Kidney epithelial cell (primary cell): Measurements from ENCODE around the gene ORC3. TPM values are rescaled to one million over a fixed set of nuclear protein-coding genes. Genes with fewer than 3 reads are reported as not detected.

Experiments
- DNase-seq: peaks from one replicate; pipeline ENCODE4 v3.0.0-alpha.2; 2010; ENCODE audit warnings: low read depth
- H3K27me3 ChIP-seq: 2 replicates; pipeline ENCODE4 v1.6.0; 2011; ENCODE audit warnings: low read length; ENCODE audit not compliant: control insufficient read depth, insufficient read depth
- H3K36me3 ChIP-seq: 2 replicates; pipeline ENCODE4 v1.5.1; 2011; ENCODE audit warnings: low read length; ENCODE audit not compliant: control insufficient read depth, insufficient read depth
- H3K4me3 ChIP-seq: 2 replicates; pipeline ENCODE4 v1.5.1; 2011; ENCODE audit warnings: low read depth, mild to moderate bottlenecking, control low read depth, low read length
- total RNA-seq: library from RNA; depleted of rRNA; stranded (reverse); fragments of >200 nt; gene quantifications from 2 replicates; pipeline ENCODE4 v1.2.3, GENCODE V29; 2015
- TF ChIP-seq, protein P1 (sequence below): IDR thresholded peaks from 2 replicates; pipeline ENCODE4 v1.5.1; 2011; ENCODE audit warnings: mild to moderate bottlenecking, moderate library complexity, low read length, control low read depth, inconsistent platforms; ENCODE audit not compliant: insufficient read depth, poor library complexity, severe bottlenecking

ORC3 gene
- total RNA-seq, 1 donor from 2014 or later: 20.9 TPM

- no peaks in the 10 kb centered on the region for H3K27me3 ChIP-seq
- H3K4me3 ChIP-seq: no peak overlapping the region
- TF ChIP-seq, protein P1, sequence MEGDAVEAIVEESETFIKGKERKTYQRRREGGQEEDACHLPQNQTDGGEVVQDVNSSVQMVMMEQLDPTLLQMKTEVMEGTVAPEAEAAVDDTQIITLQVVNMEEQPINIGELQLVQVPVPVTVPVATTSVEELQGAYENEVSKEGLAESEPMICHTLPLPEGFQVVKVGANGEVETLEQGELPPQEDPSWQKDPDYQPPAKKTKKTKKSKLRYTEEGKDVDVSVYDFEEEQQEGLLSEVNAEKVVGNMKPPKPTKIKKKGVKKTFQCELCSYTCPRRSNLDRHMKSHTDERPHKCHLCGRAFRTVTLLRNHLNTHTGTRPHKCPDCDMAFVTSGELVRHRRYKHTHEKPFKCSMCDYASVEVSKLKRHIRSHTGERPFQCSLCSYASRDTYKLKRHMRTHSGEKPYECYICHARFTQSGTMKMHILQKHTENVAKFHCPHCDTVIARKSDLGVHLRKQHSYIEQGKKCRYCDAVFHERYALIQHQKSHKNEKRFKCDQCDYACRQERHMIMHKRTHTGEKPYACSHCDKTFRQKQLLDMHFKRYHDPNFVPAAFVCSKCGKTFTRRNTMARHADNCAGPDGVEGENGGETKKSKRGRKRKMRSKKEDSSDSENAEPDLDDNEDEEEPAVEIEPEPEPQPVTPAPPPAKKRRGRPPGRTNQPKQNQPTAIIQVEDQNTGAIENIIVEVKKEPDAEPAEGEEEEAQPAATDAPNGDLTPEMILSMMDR: no peak
- H3K36me3 ChIP-seq: no peaks in the 10 kb centered on the region
- no peak for DNase-seq
Measured at GRCh38 chr6:87641065-87641692, 51.2 kb downstream of the ORC3 start.

DNA sequence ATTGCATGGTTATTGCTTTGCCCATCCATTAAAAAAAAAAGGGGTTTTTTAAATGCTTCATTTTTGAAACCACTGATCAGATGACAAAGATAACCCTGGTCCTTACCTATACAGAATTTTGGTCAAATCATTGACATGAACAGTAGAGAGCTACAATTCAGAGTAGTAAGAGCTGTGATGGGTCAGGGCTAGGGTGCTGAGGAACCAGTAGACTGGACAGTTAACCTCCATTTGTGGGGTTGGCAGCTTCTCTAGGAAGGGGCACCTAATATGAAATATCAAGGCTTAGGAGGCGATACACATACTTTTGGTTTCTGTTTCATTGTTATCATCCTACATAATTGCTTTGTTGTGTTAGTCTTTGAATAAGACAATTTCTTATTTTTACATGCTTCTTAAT, 55.1 kb downstream of the ORC3 start:
- TF ChIP-seq, protein P1: no peak
- Histone ChIP-seq H3K36me3 (no peaks in the 10 kb centered on the region), H3K27me3 (no peaks in the 10 kb centered on the region), H3K4me3 (no peak overlapping the region)
- no peak for DNase-seq

- Histone ChIP-seq H3K27me3 (no peaks in the 10 kb centered on the region), H3K36me3 (no peaks in the 10 kb centered on the region), H3K4me3 (no peak overlapping the region)
- no peak for DNase-seq
- TF ChIP-seq, protein P1: no peak
Measured at GRCh38 chr6:87653074-87653962, 63.4 kb downstream of the ORC3 start.

DNA sequence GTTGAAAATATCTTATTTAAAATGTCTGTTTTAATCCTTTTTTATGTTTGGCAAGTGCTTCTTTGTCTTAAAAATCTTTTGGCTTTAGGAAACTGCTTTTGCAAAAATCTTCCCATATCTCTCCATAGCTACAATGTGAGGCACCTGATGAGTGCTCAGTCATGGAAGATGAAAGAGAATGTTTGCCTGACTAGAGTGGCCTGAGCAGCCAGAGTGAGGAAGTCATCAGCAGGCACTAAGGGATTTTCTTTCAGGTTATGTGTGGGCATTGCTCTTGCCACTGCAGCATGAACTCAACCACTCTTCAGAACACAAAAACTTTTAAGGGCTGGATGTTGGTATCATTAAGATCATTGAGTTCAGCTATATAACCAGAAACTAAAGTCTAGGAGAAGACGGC, 64.2 kb downstream of the ORC3 start:
- Histone ChIP-seq H3K36me3 (no peaks in the 10 kb centered on the region), H3K4me3 (no peak overlapping the region), H3K27me3 (no peaks in the 10 kb centered on the region)
- TF ChIP-seq, protein P1: no peak
- DNase-seq: no peak

DNA sequence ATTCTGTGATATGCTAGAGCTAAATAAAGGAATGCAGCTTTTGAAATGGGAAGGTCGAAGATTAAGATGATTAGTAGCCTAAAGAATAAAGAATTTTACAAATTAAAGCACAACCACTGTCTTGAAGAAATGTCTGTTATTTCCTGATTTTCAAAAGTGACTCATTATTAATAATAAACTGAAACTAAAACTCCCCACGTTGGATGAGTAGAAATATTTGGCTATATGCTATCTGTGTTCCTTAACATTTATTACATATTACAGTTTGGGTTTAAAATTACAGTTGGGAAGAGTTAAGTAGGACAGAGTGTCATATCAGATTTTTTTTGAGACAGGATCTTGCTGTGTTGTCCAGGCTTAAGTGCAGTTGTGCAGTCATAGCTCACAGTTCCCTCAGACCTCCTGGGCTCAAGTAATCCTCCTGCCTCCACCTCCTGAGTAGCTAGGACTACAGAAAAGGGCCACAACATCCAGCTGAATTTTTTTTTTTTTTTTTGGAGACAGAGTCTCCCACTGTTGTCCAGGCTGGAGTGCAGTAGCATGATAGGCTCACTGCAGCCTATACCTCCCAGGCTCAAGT, 65.0 kb downstream of the ORC3 start:
- TF ChIP-seq, protein P1: no peak
- Histone ChIP-seq H3K36me3 (no peaks in the 10 kb centered on the region), H3K4me3 (no peak overlapping the region), H3K27me3 (no peaks in the 10 kb centered on the region)
- DNase-seq: no peak
